Loucy (cell line): Measurements from ENCODE around the gene GORASP2.

Source experiments
- H2AFZ ChIP-seq: fragments of 200-600 bp; sonication (generic); 2 replicates; pipeline ENCODE4 v1.6.0; 2016; ENCODE audit warnings: antibody characterized with exemption, mild to moderate bottlenecking, low read length, moderate library complexity
- H3F3A ChIP-seq: fragments of 200-600 bp; 2 replicates; pipeline ENCODE4 v1.6.0; 2016; ENCODE audit warnings: antibody characterized with exemption, low read depth, mild to moderate bottlenecking
- H3K27me3 ChIP-seq: fragments of 200-600 bp; sonication (generic); 2 replicates; pipeline ENCODE4 v1.6.1; 2014; ENCODE audit warnings: low read length, mild to moderate bottlenecking; ENCODE audit not compliant: insufficient read depth, poor library complexity, severe bottlenecking
- H3K36me3 ChIP-seq: fragments of 200-600 bp; sonication (generic); 2 replicates; pipeline ENCODE4 v1.6.1; 2016; ENCODE audit warnings: low read length; ENCODE audit not compliant: insufficient read depth
- H3K4me1 ChIP-seq: fragments of 200-600 bp; sonication (generic); 2 replicates; pipeline ENCODE4 v1.5.1; 2014; ENCODE audit warnings: low read length, mild to moderate bottlenecking; ENCODE audit not compliant: insufficient read depth, poor library complexity, severe bottlenecking
- H3K4me2 ChIP-seq: fragments of 200-600 bp; sonication (generic); 2 replicates; pipeline ENCODE4 v1.6.0; 2014; ENCODE audit warnings: antibody characterized with exemption, low read length, low read depth, mild to moderate bottlenecking; ENCODE audit not compliant: poor library complexity, severe bottlenecking
- H3K4me3 ChIP-seq: fragments of 200-600 bp; sonication (generic); 2 replicates; pipeline ENCODE4 v1.5.1; 2014; ENCODE audit warnings: low read length, mild to moderate bottlenecking, mixed read lengths; ENCODE audit not compliant: poor library complexity, severe bottlenecking
- H3K79me2 ChIP-seq: fragments of 200-600 bp; sonication (generic); 2 replicates; pipeline ENCODE4 v1.6.1; 2014; ENCODE audit warnings: low read length; ENCODE audit not compliant: insufficient read depth
- H3K9ac ChIP-seq: fragments of 200-600 bp; sonication (generic); 2 replicates; pipeline ENCODE4 v1.6.0; 2014; ENCODE audit warnings: mild to moderate bottlenecking, low read depth, low read length, moderate library complexity; ENCODE audit not compliant: poor library complexity, severe bottlenecking
- H3K9me2 ChIP-seq: fragments of 200-600 bp; sonication (generic); replicated peaks from 2 replicates; pipeline ENCODE4 v1.6.1; 2016; ENCODE audit warnings: low read depth, low read length, mixed read lengths
- H3K9me3 ChIP-seq: fragments of 200-600 bp; sonication (generic); 2 replicates; pipeline ENCODE4 v1.6.1; 2014; ENCODE audit warnings: mild to moderate bottlenecking, antibody characterized with exemption, low read length, low read depth; ENCODE audit not compliant: insufficient read depth
- H4K20me1 ChIP-seq: fragments of 200-600 bp; sonication (generic); 2 replicates; pipeline ENCODE4 v1.6.0; 2014; ENCODE audit warnings: antibody characterized with exemption, low read length, mild to moderate bottlenecking; ENCODE audit not compliant: insufficient read depth, poor library complexity, severe bottlenecking
- EZH2phosphoT487 ChIP-seq: fragments of 200-600 bp; IDR thresholded peaks from 2 replicates; pipeline ENCODE4 v1.6.1; 2018; ENCODE audit warnings: antibody characterized with exemption, mild to moderate bottlenecking, moderate library complexity, borderline replicate concordance
- TF ChIP-seq, protein P1 (sequence below): fragments of 200-600 bp; sonication (generic); conservative IDR thresholded peaks from 2 replicates; pipeline ENCODE4 v1.5.1; 2014; ENCODE audit warnings: mild to moderate bottlenecking, antibody characterized with exemption, low read length

GORASP2 gene

DNA sequence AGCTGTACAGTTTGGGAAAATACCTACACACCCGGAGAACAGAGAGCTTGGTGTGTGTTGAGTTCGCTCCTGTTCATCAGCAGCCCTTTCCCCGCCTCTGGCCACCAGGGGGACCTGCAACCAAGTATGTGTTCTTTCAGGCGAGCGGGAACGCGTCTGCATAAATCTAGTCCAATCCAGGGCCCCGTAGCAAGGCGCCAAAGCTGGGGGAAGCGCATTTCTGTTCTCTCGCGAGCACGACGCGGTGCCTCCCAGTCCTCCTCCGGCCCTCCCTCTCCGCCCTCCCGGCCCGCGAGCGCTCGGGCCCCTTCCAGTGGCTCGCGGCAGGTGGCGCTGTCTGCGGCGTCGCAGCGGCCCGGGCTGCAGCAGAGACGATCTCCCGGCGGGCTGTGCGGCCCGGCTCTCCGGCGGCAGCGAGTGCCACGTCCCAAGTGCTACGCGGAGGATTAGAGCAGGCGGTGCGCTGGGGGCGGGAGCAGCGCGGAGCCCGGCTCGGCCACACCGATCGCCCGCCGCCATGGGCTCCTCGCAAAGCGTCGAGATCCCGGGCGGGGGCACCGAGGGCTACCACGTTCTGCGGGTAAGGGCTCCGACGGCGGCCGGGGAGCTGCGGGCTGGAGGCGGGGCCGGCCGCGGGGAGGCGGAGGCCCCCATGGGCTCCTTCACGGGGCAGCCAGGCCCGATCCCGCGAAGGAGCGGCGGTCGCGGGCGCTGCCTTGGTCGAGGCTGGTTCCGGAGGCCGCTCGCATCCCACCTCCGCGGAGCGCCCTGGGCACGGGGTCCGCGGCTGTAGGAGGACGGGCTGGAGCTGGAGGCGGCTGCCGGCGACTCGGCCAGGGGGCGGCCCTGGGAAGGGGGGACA lies at the start of gene GORASP2:
TSS of gene GORASP2 (plus strand) at position 430 of the 862 bp plus-strand sequence. CDS start at position 518, 88 bp downstream.
- TF ChIP-seq EZH2phosphoT487: no peak
- TF ChIP-seq, protein P1, sequence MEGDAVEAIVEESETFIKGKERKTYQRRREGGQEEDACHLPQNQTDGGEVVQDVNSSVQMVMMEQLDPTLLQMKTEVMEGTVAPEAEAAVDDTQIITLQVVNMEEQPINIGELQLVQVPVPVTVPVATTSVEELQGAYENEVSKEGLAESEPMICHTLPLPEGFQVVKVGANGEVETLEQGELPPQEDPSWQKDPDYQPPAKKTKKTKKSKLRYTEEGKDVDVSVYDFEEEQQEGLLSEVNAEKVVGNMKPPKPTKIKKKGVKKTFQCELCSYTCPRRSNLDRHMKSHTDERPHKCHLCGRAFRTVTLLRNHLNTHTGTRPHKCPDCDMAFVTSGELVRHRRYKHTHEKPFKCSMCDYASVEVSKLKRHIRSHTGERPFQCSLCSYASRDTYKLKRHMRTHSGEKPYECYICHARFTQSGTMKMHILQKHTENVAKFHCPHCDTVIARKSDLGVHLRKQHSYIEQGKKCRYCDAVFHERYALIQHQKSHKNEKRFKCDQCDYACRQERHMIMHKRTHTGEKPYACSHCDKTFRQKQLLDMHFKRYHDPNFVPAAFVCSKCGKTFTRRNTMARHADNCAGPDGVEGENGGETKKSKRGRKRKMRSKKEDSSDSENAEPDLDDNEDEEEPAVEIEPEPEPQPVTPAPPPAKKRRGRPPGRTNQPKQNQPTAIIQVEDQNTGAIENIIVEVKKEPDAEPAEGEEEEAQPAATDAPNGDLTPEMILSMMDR: peak; percentile 85
- Histone ChIP-seq H4K20me1 (peaks cover 47% of the 10 kb centered on the region), H3K9me3 (peaks cover 8% of the 10 kb centered on the region), H3K9me2 (no peaks in the 10 kb centered on the region), H3K4me1 (peaks cover 43% of the 10 kb centered on the region), H3K9ac (peak within 1 kb of the TSS; percentile 87), H3K27me3 (no peaks in the 10 kb centered on the region), H3K4me3 (peak within 1 kb of the TSS; percentile 96), H3K4me2 (peak within 1 kb of the TSS; percentile 84), H2AFZ (peak within 1 kb of the TSS; percentile 88), H3F3A (no peaks in the 10 kb centered on the region), H3K79me2 (peaks cover 50% of the 10 kb centered on the region), H3K36me3 (no peaks in the 10 kb centered on the region; the same call in 1 of the 2 replicates)

DNA sequence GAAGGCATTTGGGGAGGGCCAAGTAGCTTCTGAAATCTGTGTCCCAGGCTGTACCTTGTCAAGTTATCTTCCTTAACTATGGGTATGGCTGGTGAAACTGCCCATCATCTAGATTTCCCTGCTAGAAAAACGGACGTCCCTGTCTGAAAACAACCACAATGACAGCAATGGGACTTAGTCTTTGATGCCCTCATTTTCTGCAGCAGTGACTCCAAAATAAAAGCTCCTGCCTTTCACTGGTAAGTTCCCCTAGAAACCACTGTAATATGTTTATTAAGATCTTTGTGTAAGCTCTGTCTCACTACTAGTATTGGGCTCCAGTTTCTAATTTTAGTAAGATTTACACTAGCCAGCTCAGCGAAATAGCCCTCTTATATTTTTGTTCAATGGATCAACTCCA lies 47.2 kb upstream of the GORASP2 start:
- no peak overlapping the region for H3K9ac ChIP-seq
- no peak for TF ChIP-seq EZH2phosphoT487
- TF ChIP-seq, protein P1: no peak
- no peaks in the 10 kb centered on the region for H3K79me2 ChIP-seq
- no peaks in the 10 kb centered on the region for H3K9me3 ChIP-seq
- peak overlapping the region; percentile 28; the same call in 1 of the 2 replicates for H2AFZ ChIP-seq
- peak overlapping the region; percentile 44 for H3K4me2 ChIP-seq
- no peaks in the 10 kb centered on the region for H3K27me3 ChIP-seq
- peaks cover 24% of the 10 kb centered on the region for H3K4me1 ChIP-seq
- no peak overlapping the region for H3K4me3 ChIP-seq
- H4K20me1 ChIP-seq: no peaks in the 10 kb centered on the region
- H3K36me3 ChIP-seq: no peaks in the 10 kb centered on the region
- H3F3A ChIP-seq: no peaks in the 10 kb centered on the region
- no peaks in the 10 kb centered on the region for H3K9me2 ChIP-seq

DNA sequence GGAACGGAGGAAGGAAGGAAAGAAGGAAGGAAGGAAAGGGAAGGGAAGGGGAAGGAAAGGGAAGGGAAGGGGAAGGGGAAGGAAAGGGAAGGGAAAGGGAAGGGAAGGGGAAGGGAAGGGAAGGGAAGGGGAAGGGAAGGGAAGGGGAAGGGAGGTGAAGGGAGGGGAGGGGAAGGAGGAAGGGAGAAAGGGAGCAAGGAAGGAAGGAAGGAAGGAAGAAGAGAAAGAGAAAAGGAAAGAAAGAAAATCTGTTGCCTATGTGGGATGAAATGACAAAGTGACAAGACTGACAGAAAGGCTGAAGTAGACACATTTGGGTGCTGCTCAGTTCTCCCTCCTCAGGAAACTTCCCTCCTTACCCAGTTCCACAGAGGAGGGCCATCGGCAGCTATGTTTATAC lies 46.3 kb upstream of the GORASP2 start:
- TF ChIP-seq, protein P1: no peak
- no peak for TF ChIP-seq EZH2phosphoT487
- no peaks in the 10 kb centered on the region for H3K36me3 ChIP-seq
- H3K79me2 ChIP-seq: no peaks in the 10 kb centered on the region
- no peaks in the 10 kb centered on the region for H4K20me1 ChIP-seq
- no peaks in the 10 kb centered on the region for H3K9me2 ChIP-seq
- no peak overlapping the region for H3K4me2 ChIP-seq
- H3K27me3 ChIP-seq: no peaks in the 10 kb centered on the region
- H2AFZ ChIP-seq: no peak overlapping the region
- H3K9ac ChIP-seq: no peak overlapping the region
- H3K9me3 ChIP-seq: no peaks in the 10 kb centered on the region
- H3K4me1 ChIP-seq: peaks cover 24% of the 10 kb centered on the region
- no peaks in the 10 kb centered on the region for H3F3A ChIP-seq
- H3K4me3 ChIP-seq: no peak overlapping the region
